Body of pancreas (tissue), 4 donors: Measurements from ENCODE around the gene SIAH3. TPM values are rescaled to one million over a fixed set of nuclear protein-coding genes. Genes with fewer than 3 reads are reported as not detected.

Source experiments
- ATAC-seq: fragments of 150-250 bp; one replicate; pipeline ENCODE4 v1.9.1; 2016
- DNase-seq, 4 donors: peaks; one replicate each; pipeline ENCODE4 v3.0.0-alpha.2; 2019
- H3K27ac ChIP-seq, 4 donors: fragments of 200-600 bp; sonication (generic); 1 replicate in 3 of 4; 2 replicates in 1 of 4; pipeline versions ENCODE4 v1.5.1 to v1.6.1; 2016 to 2019; ENCODE audit warnings: mild to moderate bottlenecking in 1 of 4, mixed read lengths in 1 of 4, moderate library complexity in 1 of 4
- H3K27me3 ChIP-seq, 2 donors: fragments of 200-600 bp; sonication (generic); one replicate each; pipeline ENCODE4 v1.6.0; 2016; ENCODE audit warnings: mild to moderate bottlenecking in 1 of 2
- H3K36me3 ChIP-seq, 2 donors: fragments of 200-600 bp; sonication (generic); replicated peaks in 1 of 2; 2 replicates each; pipeline ENCODE4 v1.5.1; 2016; ENCODE audit warnings: low read depth in 2 of 2; ENCODE audit not compliant: insufficient read depth in 1 of 2
- H3K4me1 ChIP-seq: fragments of 200-600 bp; sonication (generic); one replicate; pipeline ENCODE4 v1.6.0; 2016
- H3K4me3 ChIP-seq, 2 donors: fragments of 200-600 bp; sonication (generic); 1 replicate in 1 of 2; 2 replicates in 1 of 2; pipeline ENCODE4 v1.5.1; 2016 to 2019
- H3K9me3 ChIP-seq, 3 donors: fragments of 200-600 bp; sonication (generic); 1 replicate in 2 of 3; 2 replicates in 1 of 3; pipeline ENCODE4 v1.5.1; 2016
- CTCF ChIP-seq, 7 experiments: fragments of 450-650 bp in 4 of 7; fragments of 200-600 bp in 3 of 7; sonication (generic) in 3 of 7; IDR thresholded peaks; one replicate each; pipeline ENCODE4 v1.5.1; 2016 to 2019; ENCODE audit warnings: antibody characterized with exemption in 7 of 7
- POLR2A ChIP-seq, 3 donors: fragments of 450-650 bp; IDR thresholded peaks; one replicate each; pipeline ENCODE4 v1.6.1; 2016; ENCODE audit warnings: antibody characterized with exemption in 3 of 3, mild to moderate bottlenecking in 2 of 3
- WGBS, 2 donors: methylation state at CpG; one replicate each; pipeline ENCODE4 v1.1.5; 2017; 5-methylcytosine and 5-hydroxymethylcytosine counted together
- intact Hi-C: fragments of 100-400 bp; cut with DNase I; formaldehyde crosslinking; loops from one replicate; pipeline ENCODE4 v1.15.1; 2023
- total RNA-seq, 2 donors: library from RNA; depleted of rRNA; stranded (reverse); fragments of >200 nt; gene quantifications; one replicate each; pipeline ENCODE4 v1.1.0, GENCODE V29; 2016

Gene SIAH3
- total RNA-seq, 2 donors from 2014 or later: under 0.01 TPM; not detected in 1

DNA sequence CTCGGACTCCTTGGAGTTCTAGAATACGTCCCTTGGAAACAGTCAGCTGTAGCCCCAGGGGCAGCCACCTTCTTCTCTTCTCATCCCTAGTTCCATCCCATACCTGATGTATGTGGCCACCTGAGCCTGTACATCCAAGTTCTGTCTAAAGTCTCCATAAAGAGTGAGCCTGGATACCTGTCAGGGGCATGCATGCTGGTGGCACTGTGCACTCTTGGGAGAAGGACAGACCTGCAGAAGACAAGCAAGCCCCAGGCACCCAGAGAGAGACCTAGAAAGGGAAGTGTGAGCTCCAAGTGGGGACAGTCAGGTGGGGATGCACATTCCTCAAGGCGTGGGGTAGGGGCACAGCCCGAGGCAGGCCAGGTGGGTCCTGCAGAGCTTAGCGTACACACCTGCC lies 21.4 kb downstream of the SIAH3 start:
- Histone ChIP-seq H3K27me3 (no peaks in the 10 kb centered on the region), H3K4me1 (no peaks in the 10 kb centered on the region), H3K4me3 (no peak overlapping the region), H3K36me3 (no peaks in the 10 kb centered on the region), H3K27ac (no peak overlapping the region), H3K9me3 (no peaks in the 10 kb centered on the region)
- 82 to 83% methylated on average over 5 of the region's 5 CpGs for WGBS, 2 donors
- ATAC-seq: no peak
- intact Hi-C loops: no loop called here
- TF ChIP-seq POLR2A (IDR thresholded peaks at IDR 0.05) (no peak), CTCF (IDR thresholded peaks at IDR 0.05) (no peak)
- DNase-seq: no peak

GRCh38 chr13:45828256-45828968 lies 23.1 kb downstream of the SIAH3 start:
- Histone ChIP-seq H3K36me3 (no peaks in the 10 kb centered on the region), H3K9me3 (no peaks in the 10 kb centered on the region), H3K27ac (no peak overlapping the region), H3K27me3 (no peaks in the 10 kb centered on the region), H3K4me3 (no peak overlapping the region), H3K4me1 (no peaks in the 10 kb centered on the region)
- DNase-seq (no peak), ATAC-seq (no peak)
- TF ChIP-seq POLR2A (IDR thresholded peaks at IDR 0.05) (no peak), CTCF (IDR thresholded peaks at IDR 0.05) (no peak)
- 65 to 70% methylated on average over 6 of the region's 6 CpGs for WGBS, 2 donors
- intact Hi-C loops: no loop called here

DNA sequence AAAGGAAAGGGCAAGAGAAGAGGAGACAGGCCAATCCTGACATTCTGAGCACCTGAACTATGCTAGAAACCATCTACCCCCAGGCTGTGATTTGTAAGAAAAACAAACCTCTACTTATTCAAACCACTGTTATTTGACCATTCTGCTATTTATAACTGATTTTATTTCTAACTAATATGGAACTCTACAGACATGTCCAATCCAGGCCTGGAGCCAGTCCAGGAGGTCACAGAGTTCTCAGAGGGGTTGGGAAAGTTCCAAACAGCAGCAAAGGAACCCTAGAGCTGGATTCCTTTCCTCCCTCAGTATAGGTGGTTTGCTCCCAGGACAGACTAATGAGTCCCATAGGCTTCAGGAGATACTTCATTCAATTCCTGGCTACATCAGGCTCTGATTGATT lies 24.2 kb downstream of the SIAH3 start:
- Histone ChIP-seq H3K27me3 (no peaks in the 10 kb centered on the region), H3K4me3 (no peak overlapping the region), H3K9me3 (no peaks in the 10 kb centered on the region), H3K4me1 (no peaks in the 10 kb centered on the region), H3K36me3 (no peaks in the 10 kb centered on the region), H3K27ac (no peak overlapping the region)
- TF ChIP-seq POLR2A (IDR thresholded peaks at IDR 0.05) (no peak), CTCF (IDR thresholded peaks at IDR 0.05) (no peak)
- ATAC-seq: no peak
- peak in 1 of 4 donors; percentile 14 for DNase-seq
- intact Hi-C loops: no loop called here

DNA sequence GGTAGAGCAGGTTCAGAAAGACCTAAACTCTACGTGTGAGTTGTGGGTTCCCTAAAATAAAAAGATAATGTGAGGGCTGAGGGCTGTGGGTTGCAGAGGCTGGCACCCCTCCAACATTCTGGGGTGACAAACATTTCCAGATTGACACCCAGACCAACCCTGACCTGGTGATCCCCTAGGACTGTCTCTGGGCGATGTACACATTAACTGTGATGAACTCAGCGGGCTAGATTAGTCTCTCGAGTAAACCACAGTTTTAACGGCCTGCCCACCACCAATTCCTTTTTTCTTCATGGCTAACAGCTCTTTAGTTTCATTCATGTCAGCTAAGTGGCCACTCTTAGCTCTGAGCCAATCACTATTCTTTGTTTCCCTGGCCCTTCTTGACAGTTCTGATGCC lies 24.8 kb downstream of the SIAH3 start:
- no peaks in the 10 kb centered on the region for H3K4me1 ChIP-seq
- intact Hi-C loops: no loop called here
- no peak overlapping the region for H3K27ac ChIP-seq
- no peak for ATAC-seq
- H3K4me3 ChIP-seq: no peak overlapping the region
- no peak for TF ChIP-seq POLR2A (IDR thresholded peaks at IDR 0.05)
- no peak for TF ChIP-seq CTCF (IDR thresholded peaks at IDR 0.05)
- no peak for DNase-seq
- WGBS, 2 donors: 65 to 78% methylated on average over 5 of the region's 5 CpGs
- H3K27me3 ChIP-seq: no peaks in the 10 kb centered on the region
- H3K9me3 ChIP-seq: no peaks in the 10 kb centered on the region
- no peaks in the 10 kb centered on the region for H3K36me3 ChIP-seq

DNA sequence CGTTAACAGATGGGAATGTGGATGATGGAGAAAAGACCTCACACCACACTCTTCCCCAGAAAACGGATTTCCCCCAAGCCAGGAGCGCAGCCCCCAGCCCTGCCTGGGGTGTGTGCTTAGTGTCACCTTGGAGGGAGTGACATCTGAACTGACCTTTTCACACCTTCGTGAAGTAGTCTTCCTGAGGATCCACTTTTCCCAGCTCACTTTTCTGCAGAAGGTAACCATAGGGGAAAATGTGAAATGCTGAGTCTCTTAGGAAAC lies 26.2 kb downstream of the SIAH3 start:
- WGBS, 2 donors: 85 to 86% methylated on average over 4 of the region's 4 CpGs
- TF ChIP-seq POLR2A (IDR thresholded peaks at IDR 0.05): no peak
- H3K27ac ChIP-seq: no peak overlapping the region
- ATAC-seq: no peak
- no peak overlapping the region for H3K4me3 ChIP-seq
- H3K36me3 ChIP-seq: no peaks in the 10 kb centered on the region
- no peaks in the 10 kb centered on the region for H3K4me1 ChIP-seq
- H3K9me3 ChIP-seq: no peaks in the 10 kb centered on the region
- DNase-seq: no peak
- intact Hi-C loops: no loop called here
- H3K27me3 ChIP-seq: no peaks in the 10 kb centered on the region
